ENCODE measurements around the gene ZNF592. TPM values are rescaled to one million over a fixed set of nuclear protein-coding genes. Genes with fewer than 3 reads are reported as not detected.

Gene ZNF592
- polyA plus RNA-seq, 4 donors = 7.6 to 23.5 (median 12.4) TPM

DNA sequence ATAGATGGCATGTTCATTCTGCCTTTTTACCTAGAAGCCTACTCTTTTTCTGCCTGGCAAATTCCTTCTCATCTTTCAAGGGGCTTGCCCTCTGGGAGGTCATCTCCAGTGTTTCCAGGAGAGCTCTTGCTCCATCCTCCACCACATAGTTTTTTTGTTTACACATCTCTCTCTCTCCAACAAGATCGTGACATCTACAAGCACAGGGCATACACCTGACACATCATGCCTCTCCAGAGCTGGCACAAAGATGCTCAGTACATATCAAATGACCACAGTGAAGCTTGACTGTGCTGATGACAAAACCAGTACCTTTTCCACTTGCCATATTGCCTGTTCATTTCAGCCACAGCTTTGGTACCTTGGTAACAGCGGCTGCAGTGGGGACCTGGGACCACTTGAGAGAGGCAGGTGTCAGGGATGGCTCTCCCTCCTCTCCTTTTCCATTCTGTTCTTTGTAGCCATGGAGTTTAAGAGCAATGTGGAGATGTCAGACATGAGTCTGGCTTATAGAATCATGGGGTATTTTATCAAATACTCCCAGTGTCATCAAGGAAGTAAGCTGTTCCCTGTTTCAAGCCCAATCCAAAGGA is 84.2 kb downstream of the ZNF592 start:
- DNase-seq = no peak
- no peaks in the 10 kb centered on the region for H3K27me3 ChIP-seq (ENCODE audit: control insufficient read depth in 3 of 3, insufficient read depth in 3 of 3, low read length in 3 of 3)
- no peak for FAIRE-seq
- H3K27ac ChIP-seq (ENCODE audit: low read depth in 1 of 3, low read length in 2 of 3) = no peak overlapping the region
- WGBS, 3 donors = 76 to 86% (median 84%) methylated on average over 2 of the region's 2 CpGs
- H3K9me3 ChIP-seq (ENCODE audit: control insufficient read depth in 2 of 2, insufficient read depth in 1 of 2, low read depth in 1 of 2, low read length in 1 of 2) = no peaks in the 10 kb centered on the region
- H3K36me3 ChIP-seq (ENCODE audit: control insufficient read depth in 3 of 3, insufficient read depth in 2 of 3, low read depth in 1 of 3, low read length in 3 of 3) = peaks cover 0 to 28% (median 0%) of the 10 kb centered on the region in 3 donors
- no peak overlapping the region for H3K4me3 ChIP-seq (ENCODE audit: low read depth in 1 of 3, low read length in 3 of 3)
- no peaks in the 10 kb centered on the region for H3K4me1 ChIP-seq (ENCODE audit: control insufficient read depth in 3 of 3, insufficient read depth in 2 of 3, low read depth in 1 of 3, low read length in 2 of 3)

DNA sequence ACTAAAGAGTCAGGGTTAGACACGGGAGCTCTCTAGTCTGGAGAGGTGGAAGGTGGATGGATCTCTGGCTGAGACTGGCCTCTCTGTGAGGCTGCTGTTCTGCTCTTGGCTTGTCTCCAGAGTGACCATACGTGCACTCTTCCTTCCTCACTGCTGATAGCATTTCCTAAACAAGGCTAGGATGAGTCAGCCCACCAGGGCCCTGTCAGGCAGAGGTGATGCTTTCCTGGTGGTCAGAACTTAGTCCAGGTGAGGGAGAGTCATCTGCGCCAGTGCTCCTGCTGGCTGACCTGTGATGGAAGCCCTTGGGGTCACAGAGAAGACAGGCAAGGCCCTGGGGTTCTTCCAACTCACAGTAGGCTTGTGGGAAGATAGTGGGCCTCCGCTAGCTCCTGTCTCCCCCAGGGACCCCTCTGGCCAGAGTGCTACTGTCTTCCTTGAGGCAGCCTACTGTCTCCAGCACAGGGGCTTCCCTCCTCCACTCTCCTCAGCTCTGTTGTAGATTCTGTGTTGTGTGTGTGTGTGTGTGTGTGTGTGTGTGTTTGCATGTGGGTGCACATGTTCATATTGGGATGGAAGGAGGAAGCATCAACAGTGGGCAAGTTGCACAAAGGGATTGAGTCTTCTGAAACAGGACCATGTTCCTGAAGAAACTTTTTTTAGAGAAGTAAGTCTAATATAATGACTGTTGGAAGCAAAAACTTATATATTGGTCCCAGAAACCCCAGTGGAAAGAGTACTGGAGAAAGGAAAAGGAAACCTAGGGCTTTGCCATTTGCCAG is 85.2 kb downstream of the ZNF592 start:
- no peak overlapping the region for H3K27ac ChIP-seq (ENCODE audit: low read depth in 1 of 3, low read length in 2 of 3)
- H3K9me3 ChIP-seq (ENCODE audit: control insufficient read depth in 2 of 2, insufficient read depth in 1 of 2, low read depth in 1 of 2, low read length in 1 of 2) = no peaks in the 10 kb centered on the region
- H3K36me3 ChIP-seq (ENCODE audit: control insufficient read depth in 3 of 3, insufficient read depth in 2 of 3, low read depth in 1 of 3, low read length in 3 of 3) = peaks cover 0 to 22% (median 0%) of the 10 kb centered on the region in 3 donors
- no peak overlapping the region for H3K4me3 ChIP-seq (ENCODE audit: low read depth in 1 of 3, low read length in 3 of 3)
- DNase-seq = no peak
- H3K27me3 ChIP-seq (ENCODE audit: control insufficient read depth in 3 of 3, insufficient read depth in 3 of 3, low read length in 3 of 3) = no peaks in the 10 kb centered on the region
- 68 to 78% (median 73%) methylated on average over 4 of the region's 4 CpGs for WGBS, 3 donors
- no peak for FAIRE-seq
- H3K4me1 ChIP-seq (ENCODE audit: control insufficient read depth in 3 of 3, insufficient read depth in 2 of 3, low read depth in 1 of 3, low read length in 2 of 3) = no peaks in the 10 kb centered on the region

DNA sequence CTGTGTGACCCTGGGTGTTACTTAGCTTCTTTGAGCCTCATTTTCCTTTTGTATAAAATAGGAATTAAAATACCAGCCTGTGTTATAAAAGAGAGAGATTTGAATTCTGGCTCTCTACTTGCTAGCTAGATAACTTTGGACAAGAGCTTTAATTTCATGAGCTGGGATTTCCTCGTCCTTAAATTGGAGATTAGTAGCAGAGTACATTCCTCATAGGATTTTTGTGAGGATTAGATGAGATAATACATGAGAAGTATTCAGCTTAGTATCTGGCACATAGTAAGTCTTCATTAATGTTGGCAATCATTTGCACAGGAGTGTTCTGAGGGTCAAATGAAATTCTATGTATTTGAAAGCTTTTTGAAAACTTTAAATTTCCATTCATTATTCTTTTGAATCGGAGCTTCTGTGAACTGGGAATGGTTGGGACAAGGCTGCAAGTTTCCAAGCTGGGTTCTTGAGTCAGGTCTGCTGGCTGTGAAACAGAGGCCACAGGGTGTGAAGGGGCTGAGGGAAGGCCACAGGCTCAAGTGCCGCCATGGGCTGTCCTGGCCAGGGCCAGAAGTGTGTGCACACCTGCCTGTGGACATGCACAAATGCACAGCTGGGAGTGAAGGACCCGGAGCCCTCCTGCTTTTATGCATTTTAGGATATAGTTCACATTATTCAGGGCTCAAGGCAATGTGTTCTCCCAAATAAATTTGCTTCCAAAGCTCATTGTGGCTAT is 86.0 kb downstream of the ZNF592 start:
- Histone ChIP-seq H3K27me3 (ENCODE audit: control insufficient read depth in 3 of 3, insufficient read depth in 3 of 3, low read length in 3 of 3) (no peaks in the 10 kb centered on the region), H3K4me3 (ENCODE audit: low read depth in 1 of 3, low read length in 3 of 3) (no peak overlapping the region), H3K27ac (ENCODE audit: low read depth in 1 of 3, low read length in 2 of 3) (no peak overlapping the region), H3K4me1 (ENCODE audit: control insufficient read depth in 3 of 3, insufficient read depth in 2 of 3, low read depth in 1 of 3, low read length in 2 of 3) (no peaks in the 10 kb centered on the region), H3K9me3 (ENCODE audit: control insufficient read depth in 2 of 2, insufficient read depth in 1 of 2, low read depth in 1 of 2, low read length in 1 of 2) (no peaks in the 10 kb centered on the region), H3K36me3 (ENCODE audit: control insufficient read depth in 3 of 3, insufficient read depth in 2 of 3, low read depth in 1 of 3, low read length in 3 of 3) (peaks cover 0 to 28% (median 0%) of the 10 kb centered on the region in 3 donors)
- FAIRE-seq (no peak), DNase-seq (no peak)
- WGBS, 3 donors = 84 to 92% (median 84%) methylated on average over 4 of the region's 4 CpGs

DNA sequence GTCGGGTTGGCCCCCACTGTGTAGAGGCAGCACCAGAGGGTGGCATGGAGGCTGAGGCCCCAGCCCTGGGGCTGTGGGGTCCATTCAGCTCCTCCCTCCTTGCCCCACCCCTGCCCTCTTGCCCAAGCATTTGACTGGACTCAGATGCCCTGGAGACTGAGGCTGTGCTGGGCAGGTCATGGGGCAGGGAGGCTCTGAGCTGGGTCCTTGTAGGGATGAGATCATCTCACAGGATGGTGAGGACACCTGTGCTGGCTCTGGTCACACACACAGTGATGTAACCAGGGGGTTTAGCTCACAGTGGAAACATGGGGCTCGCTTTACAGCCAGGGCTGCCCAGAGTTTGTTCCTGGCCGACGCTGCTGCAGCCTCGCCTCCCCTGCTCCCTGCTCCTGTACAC is 86.6 kb downstream of the ZNF592 start:
- Histone ChIP-seq H3K27ac (ENCODE audit: low read depth in 1 of 3, low read length in 2 of 3) (no peak overlapping the region), H3K9me3 (ENCODE audit: control insufficient read depth in 2 of 2, insufficient read depth in 1 of 2, low read depth in 1 of 2, low read length in 1 of 2) (no peaks in the 10 kb centered on the region), H3K36me3 (ENCODE audit: control insufficient read depth in 3 of 3, insufficient read depth in 2 of 3, low read depth in 1 of 3, low read length in 3 of 3) (peaks cover 0 to 32% (median 0%) of the 10 kb centered on the region in 3 donors), H3K27me3 (ENCODE audit: control insufficient read depth in 3 of 3, insufficient read depth in 3 of 3, low read length in 3 of 3) (no peaks in the 10 kb centered on the region), H3K4me1 (ENCODE audit: control insufficient read depth in 3 of 3, insufficient read depth in 2 of 3, low read depth in 1 of 3, low read length in 2 of 3) (no peaks in the 10 kb centered on the region), H3K4me3 (ENCODE audit: low read depth in 1 of 3, low read length in 3 of 3) (no peak overlapping the region)
- 48 to 82% (median 54%) methylated on average over 5 of the region's 5 CpGs for WGBS, 3 donors
- DNase-seq = no peak
- no peak for FAIRE-seq

DNA sequence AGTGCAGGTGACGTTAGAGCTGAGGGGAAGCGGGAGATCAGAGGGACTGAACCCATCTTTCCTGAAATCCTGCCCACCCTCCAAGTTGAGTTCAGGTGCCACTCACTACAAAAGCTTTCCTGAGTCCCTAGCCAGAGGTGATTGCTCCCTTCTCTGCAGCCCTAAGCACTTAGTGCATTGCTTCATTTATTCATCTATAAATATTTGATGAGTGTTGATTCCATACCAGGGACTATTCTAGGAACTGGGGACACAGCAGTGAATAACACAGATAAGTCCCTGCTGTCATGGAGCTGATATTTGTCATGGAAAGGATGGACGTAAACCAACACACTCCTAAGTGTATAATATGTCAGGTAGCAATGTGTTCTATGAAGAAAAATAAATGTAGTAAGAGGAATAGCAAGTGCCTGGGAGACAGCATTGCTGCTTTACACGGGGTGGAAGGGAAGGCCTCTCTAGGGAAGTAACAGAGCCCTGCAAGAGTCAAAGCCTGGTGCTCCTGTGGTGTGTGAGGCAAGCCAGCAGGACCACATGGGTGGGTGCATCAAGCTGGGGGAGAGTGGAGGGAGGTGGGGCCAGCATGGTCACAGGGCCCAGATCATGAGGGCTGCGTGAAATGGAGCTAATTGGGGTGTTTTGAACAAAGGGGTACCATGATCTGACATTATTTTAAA is 87.4 kb downstream of the ZNF592 start:
- Histone ChIP-seq H3K9me3 (ENCODE audit: control insufficient read depth in 2 of 2, insufficient read depth in 1 of 2, low read depth in 1 of 2, low read length in 1 of 2) (no peaks in the 10 kb centered on the region), H3K27ac (ENCODE audit: low read depth in 1 of 3, low read length in 2 of 3) (no peak overlapping the region), H3K27me3 (ENCODE audit: control insufficient read depth in 3 of 3, insufficient read depth in 3 of 3, low read length in 3 of 3) (no peaks in the 10 kb centered on the region), H3K4me3 (ENCODE audit: low read depth in 1 of 3, low read length in 3 of 3) (no peak overlapping the region), H3K36me3 (ENCODE audit: control insufficient read depth in 3 of 3, insufficient read depth in 2 of 3, low read depth in 1 of 3, low read length in 3 of 3) (peaks cover 0 to 40% (median 0%) of the 10 kb centered on the region in 3 donors), H3K4me1 (ENCODE audit: control insufficient read depth in 3 of 3, insufficient read depth in 2 of 3, low read depth in 1 of 3, low read length in 2 of 3) (peaks cover 0 to 5% (median 3%) of the 10 kb centered on the region in 3 donors)
- DNase-seq = no peak
- 71 to 79% (median 76%) methylated on average over 5 of the region's 5 CpGs for WGBS, 3 donors
- FAIRE-seq = no peak

DNA sequence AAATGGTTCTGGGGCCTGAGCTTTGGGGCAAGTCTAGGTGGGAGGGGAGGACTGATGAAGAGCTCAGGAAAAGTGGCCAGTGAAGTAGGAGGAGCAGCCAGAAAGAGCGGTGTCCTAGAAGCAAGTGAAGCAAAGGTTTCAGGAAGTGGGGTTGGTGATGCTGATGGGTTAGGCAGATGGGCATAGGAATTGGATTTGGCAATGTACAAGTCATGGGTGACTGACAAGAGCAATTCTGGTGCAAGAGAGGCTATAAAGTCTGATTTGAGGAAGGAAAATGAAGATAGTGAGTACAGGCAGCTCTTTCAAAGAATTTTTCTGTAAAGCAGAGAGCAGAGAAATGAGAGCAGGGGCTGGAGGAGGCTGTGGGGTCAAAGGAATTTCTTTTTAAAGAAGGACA is 88.5 kb downstream of the ZNF592 start:
- peaks cover 0 to 7% (median 7%) of the 10 kb centered on the region in 3 donors for H3K4me1 ChIP-seq (ENCODE audit: control insufficient read depth in 3 of 3, insufficient read depth in 2 of 3, low read depth in 1 of 3, low read length in 2 of 3)

DNA sequence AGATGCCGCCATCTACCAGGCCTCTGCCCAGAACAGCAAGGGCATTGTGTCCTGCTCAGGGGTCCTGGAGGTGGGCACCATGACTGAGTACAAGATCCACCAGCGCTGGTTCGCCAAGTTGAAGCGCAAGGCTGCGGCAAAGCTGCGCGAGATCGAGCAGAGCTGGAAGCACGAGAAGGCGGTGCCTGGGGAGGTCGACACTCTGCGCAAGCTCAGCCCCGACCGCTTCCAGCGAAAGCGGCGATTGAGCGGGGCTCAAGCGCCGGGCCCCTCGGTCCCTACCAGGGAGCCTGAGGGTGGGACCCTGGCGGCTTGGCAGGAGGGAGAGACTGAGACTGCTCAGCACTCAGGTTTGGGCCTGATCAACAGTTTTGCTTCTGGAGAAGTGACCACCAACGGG is 91.3 kb downstream of the ZNF592 start:
- peaks cover 0 to 7% (median 7%) of the 10 kb centered on the region in 3 donors for H3K4me1 ChIP-seq (ENCODE audit: control insufficient read depth in 3 of 3, insufficient read depth in 2 of 3, low read depth in 1 of 3, low read length in 2 of 3)
- H3K27ac ChIP-seq (ENCODE audit: low read depth in 1 of 3, low read length in 2 of 3) = no peak overlapping the region
- H3K36me3 ChIP-seq (ENCODE audit: control insufficient read depth in 3 of 3, insufficient read depth in 2 of 3, low read depth in 1 of 3, low read length in 3 of 3) = peaks cover 0 to 42% (median 0%) of the 10 kb centered on the region in 3 donors
- H3K9me3 ChIP-seq (ENCODE audit: control insufficient read depth in 2 of 2, insufficient read depth in 1 of 2, low read depth in 1 of 2, low read length in 1 of 2) = no peaks in the 10 kb centered on the region
- H3K4me3 ChIP-seq (ENCODE audit: low read depth in 1 of 3, low read length in 3 of 3) = no peak overlapping the region
- no peak for FAIRE-seq
- whole genome bisulfite sequencing, 3 donors = 96 to 97% (median 97%) methylated on average over 23 of the region's 23 CpGs
- DNase-seq = no peak
- H3K27me3 ChIP-seq (ENCODE audit: control insufficient read depth in 3 of 3, insufficient read depth in 3 of 3, low read length in 3 of 3) = no peaks in the 10 kb centered on the region

More for the DNA sequence above, 88.5 kb downstream of the ZNF592 start:
- Histone ChIP-seq H3K27ac (ENCODE audit: low read depth in 1 of 3, low read length in 2 of 3) (no peak overlapping the region), H3K36me3 (ENCODE audit: control insufficient read depth in 3 of 3, insufficient read depth in 2 of 3, low read depth in 1 of 3, low read length in 3 of 3) (peaks cover 0 to 44% (median 0%) of the 10 kb centered on the region in 3 donors), H3K27me3 (ENCODE audit: control insufficient read depth in 3 of 3, insufficient read depth in 3 of 3, low read length in 3 of 3) (no peaks in the 10 kb centered on the region), H3K4me3 (ENCODE audit: low read depth in 1 of 3, low read length in 3 of 3) (no peak overlapping the region), H3K9me3 (ENCODE audit: control insufficient read depth in 2 of 2, insufficient read depth in 1 of 2, low read depth in 1 of 2, low read length in 1 of 2) (no peaks in the 10 kb centered on the region)
- DNase-seq (no peak), FAIRE-seq (no peak)
- 88 to 100% (median 93%) methylated on average over 1 of the region's 1 CpG for WGBS, 3 donors

DNA sequence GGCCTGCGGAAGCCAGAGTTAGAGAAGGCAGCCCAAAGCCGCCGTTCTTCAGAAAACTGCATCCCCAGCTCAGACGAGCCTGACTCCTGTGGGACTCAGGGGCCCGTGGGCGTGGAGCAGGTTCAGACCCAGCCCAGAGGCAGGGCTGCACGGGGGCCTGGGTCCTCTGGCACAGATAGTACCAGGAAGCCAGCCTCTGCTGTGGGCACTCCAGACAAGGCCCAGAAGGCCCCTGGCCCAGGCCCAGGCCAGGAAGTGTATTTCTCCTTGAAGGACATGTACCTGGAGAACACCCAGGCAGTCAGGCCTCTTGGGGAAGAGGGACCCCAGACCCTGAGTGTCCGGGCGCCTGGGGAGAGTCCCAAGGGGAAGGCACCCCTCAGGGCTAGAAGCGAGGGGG is 91.9 kb downstream of the ZNF592 start:
- peak overlapping the region in 2 of 3 donors; percentile 41 to 73 for H3K27ac ChIP-seq (ENCODE audit: low read depth in 1 of 3, low read length in 2 of 3)
- no peak for FAIRE-seq
- WGBS, 3 donors = 85 to 92% (median 90%) methylated on average over 10 of the region's 10 CpGs
- H3K9me3 ChIP-seq (ENCODE audit: control insufficient read depth in 2 of 2, insufficient read depth in 1 of 2, low read depth in 1 of 2, low read length in 1 of 2) = no peaks in the 10 kb centered on the region
- peaks cover 0 to 37% (median 0%) of the 10 kb centered on the region in 3 donors for H3K36me3 ChIP-seq (ENCODE audit: control insufficient read depth in 3 of 3, insufficient read depth in 2 of 3, low read depth in 1 of 3, low read length in 3 of 3)
- no peak overlapping the region for H3K4me3 ChIP-seq (ENCODE audit: low read depth in 1 of 3, low read length in 3 of 3)
- H3K27me3 ChIP-seq (ENCODE audit: control insufficient read depth in 3 of 3, insufficient read depth in 3 of 3, low read length in 3 of 3) = no peaks in the 10 kb centered on the region
- DNase-seq = no peak
- H3K4me1 ChIP-seq (ENCODE audit: control insufficient read depth in 3 of 3, insufficient read depth in 2 of 3, low read depth in 1 of 3, low read length in 2 of 3) = peaks cover 0 to 10% (median 9%) of the 10 kb centered on the region in 3 donors

Measured in small intestine (tissue), 7 donors.